HG03460 (cell line): ENCODE measurements around the gene BRF1.
"Not testable (repeated sequence)": the region's sequence is repeated elsewhere in the genome, so short reads cannot be mapped to it uniquely, and the experiment has no call there.

Source experiments
- ATAC-seq: cut with Tn5 transposase; IDR thresholded peaks from one replicate; pipeline ENCODE4 v1.9.1; 2021; ENCODE audit not compliant: unreplicated experiment

Gene BRF1, protein sequence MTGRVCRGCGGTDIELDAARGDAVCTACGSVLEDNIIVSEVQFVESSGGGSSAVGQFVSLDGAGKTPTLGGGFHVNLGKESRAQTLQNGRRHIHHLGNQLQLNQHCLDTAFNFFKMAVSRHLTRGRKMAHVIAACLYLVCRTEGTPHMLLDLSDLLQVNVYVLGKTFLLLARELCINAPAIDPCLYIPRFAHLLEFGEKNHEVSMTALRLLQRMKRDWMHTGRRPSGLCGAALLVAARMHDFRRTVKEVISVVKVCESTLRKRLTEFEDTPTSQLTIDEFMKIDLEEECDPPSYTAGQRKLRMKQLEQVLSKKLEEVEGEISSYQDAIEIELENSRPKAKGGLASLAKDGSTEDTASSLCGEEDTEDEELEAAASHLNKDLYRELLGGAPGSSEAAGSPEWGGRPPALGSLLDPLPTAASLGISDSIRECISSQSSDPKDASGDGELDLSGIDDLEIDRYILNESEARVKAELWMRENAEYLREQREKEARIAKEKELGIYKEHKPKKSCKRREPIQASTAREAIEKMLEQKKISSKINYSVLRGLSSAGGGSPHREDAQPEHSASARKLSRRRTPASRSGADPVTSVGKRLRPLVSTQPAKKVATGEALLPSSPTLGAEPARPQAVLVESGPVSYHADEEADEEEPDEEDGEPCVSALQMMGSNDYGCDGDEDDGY

GRCh38 chr14:105300542-105301102 is at the start of gene BRF1:
Gene BRF1, minus strand, starts transcription at chr14:105301001. Its CDS starts 372 bp downstream, at chr14:105300629.
- ATAC-seq, result peak; percentile 83

GRCh38 chr14:105349992-105350391 is 49.2 kb upstream of the BRF1 start:
- no peak for ATAC-seq

GRCh38 chr14:105348945-105349699 is 48.3 kb upstream of the BRF1 start:
- no peak for ATAC-seq

GRCh38 chr14:105348169-105348944 is 47.6 kb upstream of the BRF1 start:
- no peak for ATAC-seq

DNA sequence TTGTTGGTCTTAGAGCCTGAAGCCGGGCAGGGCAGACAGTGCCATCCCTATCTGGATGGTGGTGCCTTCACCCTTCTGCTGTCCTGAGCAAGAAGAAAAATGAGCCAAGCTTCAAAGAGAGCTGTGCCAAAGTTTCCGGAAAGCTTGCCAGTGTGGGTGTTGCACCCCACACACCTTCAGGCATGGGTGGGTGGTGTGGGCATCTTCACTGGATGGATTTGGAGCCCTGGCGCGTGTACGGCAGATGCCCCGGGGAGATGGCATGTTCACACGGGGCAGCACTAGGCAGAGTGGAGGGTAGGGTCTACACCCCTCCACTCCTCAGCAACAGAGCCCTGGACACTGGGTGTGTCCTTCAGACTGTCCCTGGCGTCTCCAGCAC is 46.8 kb upstream of the BRF1 start:
- no peak for ATAC-seq

- no peak for ATAC-seq
Measured at GRCh38 chr14:105346876-105347586, 46.2 kb upstream of the BRF1 start.

DNA sequence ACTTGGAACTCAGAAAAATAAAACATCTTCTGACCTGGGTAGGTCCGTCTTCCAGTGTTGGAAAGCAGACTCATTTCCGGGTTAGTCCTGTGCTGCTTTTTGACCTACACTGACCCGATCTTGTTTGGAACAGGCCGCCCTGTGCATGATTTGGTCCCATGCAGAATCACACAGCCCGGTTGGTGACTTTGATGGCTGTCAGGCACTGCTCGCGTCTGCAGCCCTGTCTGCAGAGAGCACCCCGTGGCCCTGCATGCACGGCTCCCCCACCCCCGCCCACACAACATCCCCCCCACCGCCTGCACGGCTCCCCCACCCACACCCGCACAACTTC is 45.4 kb upstream of the BRF1 start:
- ATAC-seq, result no peak

DNA sequence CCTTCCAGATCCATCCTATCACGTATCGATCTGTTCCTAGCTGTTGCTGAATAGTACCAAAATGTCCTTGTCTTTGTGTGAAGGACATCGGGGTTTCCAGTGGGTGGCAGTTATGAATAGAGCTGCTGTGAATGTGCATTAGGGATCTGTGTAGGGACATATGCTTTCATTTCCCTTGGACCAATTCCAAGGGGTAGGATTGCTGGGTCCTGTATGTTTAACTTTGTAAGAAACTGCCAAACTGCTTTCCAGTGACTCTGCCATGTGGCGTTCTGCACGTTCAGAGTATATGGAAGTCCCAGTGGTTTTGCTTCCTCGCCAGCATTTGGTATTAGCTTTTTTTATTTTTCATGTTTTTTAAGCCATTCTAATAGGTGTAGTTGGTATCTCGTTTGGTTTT is 42.4 kb upstream of the BRF1 start:
- ATAC-seq, result no peak

- no peak for ATAC-seq
Measured at GRCh38 chr14:105340821-105341733, 40.3 kb upstream of the BRF1 start.

GRCh38 chr14:105337966-105338741 is 37.4 kb upstream of the BRF1 start:
- no peak for ATAC-seq

GRCh38 chr14:105337433-105337832 is 36.6 kb upstream of the BRF1 start:
- no peak for ATAC-seq

- ATAC-seq, result no peak
Measured at GRCh38 chr14:105336477-105337287, 35.9 kb upstream of the BRF1 start.

- ATAC-seq, result no peak
Measured at GRCh38 chr14:105335735-105336476, 35.1 kb upstream of the BRF1 start.

GRCh38 chr14:105335231-105335542 is 34.4 kb upstream of the BRF1 start:
- ATAC-seq, result not testable (repeated sequence)

- no peak for ATAC-seq
Measured at GRCh38 chr14:105334383-105335230, 33.8 kb upstream of the BRF1 start.
